Brain pericyte (primary cell): ENCODE results near the gene TFDP3.

ENCODE experiments used
- DNase-seq: peaks from one replicate; pipeline ENCODE4 v3.0.0-alpha.2; 2012; ENCODE audit warnings: low read depth, low spot score

Gene TFDP3

GRCh38 chrX:133185938-133186337 lies 32.2 kb downstream of the TFDP3 start:
- no peak for DNase-seq

- no peak for DNase-seq
These were observed 33.0 kb downstream of the TFDP3 start for GRCh38 chrX:133185119-133185518.

GRCh38 chrX:133183806-133184205 lies 34.3 kb downstream of the TFDP3 start:
- no peak for DNase-seq

GRCh38 chrX:133179500-133179899 lies 38.7 kb downstream of the TFDP3 start:
- no peak for DNase-seq

GRCh38 chrX:133177202-133177601 lies 41.0 kb downstream of the TFDP3 start:
- DNase-seq = no peak

GRCh38 chrX:133175605-133176004 lies 42.5 kb downstream of the TFDP3 start:
- no peak for DNase-seq

- DNase-seq = no peak
These were observed 43.0 kb downstream of the TFDP3 start for GRCh38 chrX:133175162-133175561.

GRCh38 chrX:133171962-133172708 lies 46.0 kb downstream of the TFDP3 start:
- DNase-seq = no peak
